HepG2 (cell line): ENCODE data around the gene ERBB4. TPM values are rescaled to one million over a fixed set of nuclear protein-coding genes. Genes with fewer than 3 reads are reported as not detected.

Experiments used
- ATAC-seq: fragments of 200-7000 bp; cut with Tn5 transposase; 3 replicates; pipeline ENCODE4 v1.9.1; 2020; ENCODE audit warnings: mild to moderate bottlenecking, moderate library complexity
- BruUV-seq: library from RNA; stranded (reverse); fragments of 400-500 nt; replicated peaks from 2 replicates; lab custom pipeline; 2021; lab: Mats Ljungman, UMichigan
- CTCF ChIA-PET: fragments of 300-600 bp; formaldehyde crosslinking; extraction: SDS; loops from one replicate; lab custom pipeline; 2021; ENCODE audit warnings: low total read pairs, inconsistent platforms, low intra/inter-chr PET ratio; lab: Yijun Ruan, JAX
- POLR2A ChIA-PET: fragments of 350-600 bp; sonication (Branson Sonifier 250); formaldehyde crosslinking; loops from one replicate; lab custom pipeline; 2020; ENCODE audit warnings: antibody characterized with exemption, inconsistent platforms; lab: Yijun Ruan, JAX
- DNase-seq: peaks from one replicate; pipeline ENCODE4 v3.0.0-alpha.2; 2015; ENCODE audit warnings: low spot score
- FAIRE-seq: peaks from 3 replicates; lab custom pipeline; 2011; peaks lifted over from hg19 to GRCh38; lab: Jason Lieb, UNC
- H2AFZ ChIP-seq: one replicate; pipeline ENCODE4 v1.6.1; 2011; ENCODE audit warnings: low read length, inconsistent platforms
- H3K27ac ChIP-seq: fragments of 300-600 bp; 3 replicates; pipeline ENCODE4 v1.8.0; 2011; ENCODE audit warnings: mixed run types, mild to moderate bottlenecking, mixed read lengths, low read length, inconsistent platforms; ENCODE audit not compliant: insufficient read depth; ENCODE audit errors: extremely low read length
- H3K27me3 ChIP-seq, 2 experiments: fragments of 200-600 bp in 1 of 2; 2 replicates in 1 of 2; 3 replicates in 1 of 2; pipeline versions ENCODE4 v1.6.0 to v1.8.0; 2011; ENCODE audit warnings: low read length in 2 of 2, mild to moderate bottlenecking in 2 of 2, moderate library complexity in 2 of 2, inconsistent platforms in 1 of 2; ENCODE audit not compliant: insufficient read depth in 2 of 2, control insufficient read depth in 1 of 2
- H3K36me3 ChIP-seq, 2 experiments: fragments of 200-600 bp in 1 of 2; replicated peaks in 1 of 2; 2 replicates in 1 of 2; 3 replicates in 1 of 2; pipeline versions ENCODE4 v1.5.1 to v1.8.0; 2011; ENCODE audit warnings: low read length in 2 of 2, inconsistent platforms in 1 of 2; ENCODE audit not compliant: insufficient read depth in 2 of 2, control insufficient read depth in 1 of 2
- H3K4me1 ChIP-seq: 2 replicates; pipeline ENCODE4 v1.5.1; 2012; ENCODE audit warnings: low read length, inconsistent platforms; ENCODE audit not compliant: insufficient read depth
- H3K4me2 ChIP-seq: 2 replicates; pipeline ENCODE4 v1.6.0; 2011; ENCODE audit warnings: low read depth, low read length, inconsistent platforms
- H3K4me3 ChIP-seq, 3 experiments: fragments of 200-600 bp in 1 of 3; sonication (generic), shearing (Covaris generic) in 1 of 3; replicated peaks in 1 of 3; 2 replicates each; pipeline ENCODE4 v1.5.1; 2011 to 2016; ENCODE audit warnings: low read length in 3 of 3, inconsistent platforms in 2 of 3, low read depth in 2 of 3, mild to moderate bottlenecking in 2 of 3, control low read depth in 1 of 3, mixed read lengths in 1 of 3; ENCODE audit not compliant: insufficient read depth in 1 of 3
- H3K79me2 ChIP-seq: one replicate; pipeline ENCODE4 v1.6.1; 2011; ENCODE audit warnings: low read length, inconsistent platforms; ENCODE audit not compliant: insufficient read depth
- H3K9ac ChIP-seq: 2 replicates; pipeline ENCODE4 v1.6.0; 2011; ENCODE audit warnings: mild to moderate bottlenecking, low read depth, low read length, inconsistent platforms; ENCODE audit not compliant: insufficient read depth
- H3K9me3 ChIP-seq: 2 replicates; pipeline ENCODE4 v1.5.1; 2012; ENCODE audit warnings: mild to moderate bottlenecking, low read length
- H4K20me1 ChIP-seq: 2 replicates; pipeline ENCODE4 v1.6.0; 2011; ENCODE audit warnings: inconsistent platforms, mild to moderate bottlenecking, low read length, moderate library complexity; ENCODE audit not compliant: insufficient read depth
- CSRNP2 ChIP-seq: sonication (generic); formaldehyde crosslinking; conservative IDR thresholded peaks from 2 replicates; pipeline ENCODE4 v1.8.0; 2022; ENCODE audit warnings: low read depth, missing genetic modification reagents
- DMAP1 ChIP-seq: IDR thresholded peaks from 2 replicates; pipeline ENCODE4 v1.6.1; 2016
- HMGA1 ChIP-seq: sonication (generic); formaldehyde crosslinking; conservative IDR thresholded peaks from 2 replicates; pipeline ENCODE4 v1.4.0; 2020; ENCODE audit warnings: missing genetic modification reagents
- NONO ChIP-seq, 2 experiments: fragments of 450-650 bp in 1 of 2; sonication (generic) in 1 of 2; formaldehyde crosslinking in 1 of 2; IDR thresholded peaks in 1 of 2; conservative IDR thresholded peaks in 1 of 2; 2 replicates each; pipeline versions ENCODE4 v1.6.1 to v1.8.0; 2017 to 2022; ENCODE audit warnings: mild to moderate bottlenecking in 1 of 2, missing genetic modification reagents in 1 of 2, moderate library complexity in 1 of 2
- PBX3 ChIP-seq: sonication (generic); formaldehyde crosslinking; IDR thresholded peaks from 2 replicates; pipeline ENCODE4 v1.8.1; 2023; ENCODE audit warnings: missing genetic modification reagents, inconsistent platforms, borderline replicate concordance
- RFXAP ChIP-seq: sonication (generic); formaldehyde crosslinking; IDR thresholded peaks from 2 replicates; pipeline ENCODE4 v1.4.0; 2020; ENCODE audit warnings: missing genetic modification reagents, borderline replicate concordance
- SUZ12 ChIP-seq: fragments of 150-350 bp; IDR thresholded peaks from 2 replicates; pipeline ENCODE4 v1.6.1; 2014; ENCODE audit warnings: low read depth, low read length
- TBP ChIP-seq: sonication (generic); formaldehyde crosslinking; IDR thresholded peaks from 2 replicates; pipeline ENCODE4 v1.5.0; 2020; ENCODE audit warnings: missing genetic modification reagents
- ZFAT ChIP-seq: sonication (generic); formaldehyde crosslinking; conservative IDR thresholded peaks from 2 replicates; pipeline ENCODE4 v1.8.1; 2023; ENCODE audit warnings: missing genetic modification reagents, inconsistent platforms
- ZFP36L2 ChIP-seq: sonication (generic); formaldehyde crosslinking; IDR thresholded peaks from 2 replicates; pipeline ENCODE4 v1.4.0; 2020; ENCODE audit warnings: missing genetic modification reagents
- ZFX ChIP-seq: sonication (generic); formaldehyde crosslinking; IDR thresholded peaks from 2 replicates; pipeline ENCODE4 v1.4.0; 2020; ENCODE audit warnings: mild to moderate bottlenecking, low read depth, missing genetic modification reagents, moderate library complexity
- ZXDC ChIP-seq: sonication (generic); formaldehyde crosslinking; IDR thresholded peaks from 2 replicates; pipeline ENCODE4 v1.5.0; 2020; ENCODE audit warnings: mild to moderate bottlenecking, missing genetic modification reagents
- whole genome bisulfite sequencing: methylation state at CpG from one replicate; pipeline ENCODE4 v1.1.6; 2017; ENCODE audit warnings: low lambda C conversion rate; 5-methylcytosine and 5-hydroxymethylcytosine counted together
- in situ Hi-C: cut with HindIII; loops from 2 replicates; pipeline ENCODE4 v1.10.0; 2017; ENCODE audit warnings: low pct_unique_long_range_greater_than_20kb; ENCODE audit not compliant: extremely low pct_ligation_motif_present
- intact Hi-C: fragments of 100-400 bp; cut with micrococcal nuclease; formaldehyde crosslinking; loops from one replicate; pipeline ENCODE4 v1.10.0; 2022; ENCODE audit not compliant: unreplicated experiment
- polyA plus RNA-seq, 8 experiments: library from polyadenylated mRNA; depleted of rRNA in 3 of 8; stranded (reverse) in 7 of 8; unstranded in 1 of 8; fragments of >200 nt; fragmentation: Illumina TruSeq in 4 of 8; extraction: Trizol in 4 of 8; gene quantifications; 2 replicates each; pipeline versions ENCODE4 v1.2.1 to v1.2.3, GENCODE V29; 2011 to 2016; ENCODE audit warnings: low read depth in 4 of 8, missing spikeins in 1 of 8, mixed read lengths in 1 of 8; ENCODE audit not compliant: insufficient read depth in 1 of 8
- total RNA-seq, 5 experiments: library from RNA; depleted of rRNA; stranded (reverse); fragments of >200 nt; fragmentation: Illumina TruSeq; extraction: Trizol; gene quantifications; 2 replicates each; pipeline ENCODE4 v1.2.3, GENCODE V29; 2016; ENCODE audit warnings: low read depth in 1 of 5

ERBB4 gene
- total and polyA plus RNA-seq, 2 of the 13 experiments (the other 11 are each of a cell fraction or from before 2014, with no cell fraction given), result not detected

GRCh38 chr2:212294816-212295215 lies 243.8 kb downstream of the ERBB4 start (continued):
- TF ChIP-seq NONO (IDR thresholded peaks at IDR 0.05) (no peak), NONO (CRISPR knock-in tag; conservative IDR thresholded peaks at IDR 0.05) (no peak)

- FAIRE-seq (no peak), ATAC-seq (no peak), DNase-seq (no peak)
- no peaks in the 10 kb centered on the region for H3K79me2 ChIP-seq
- TF ChIP-seq ZFX (CRISPR knock-in tag) (no peak), RFXAP (CRISPR knock-in tag) (no peak), DMAP1 (CRISPR knock-in tag) (no peak)
- H3K4me3 ChIP-seq, result no peak overlapping the region
- no peak overlapping the region for H2AFZ ChIP-seq
- CTCF ChIA-PET, result no interaction called here
- no TSS peak for BruUV-seq
- no peaks in the 10 kb centered on the region for H3K9me3 ChIP-seq
- H3K4me1 ChIP-seq, result no peaks in the 10 kb centered on the region
- H3K27ac ChIP-seq, result no peak overlapping the region
- no peak overlapping the region for H3K9ac ChIP-seq
- no peaks in the 10 kb centered on the region for H3K36me3 ChIP-seq
- in situ Hi-C loops, result no loop called here
- H3K4me2 ChIP-seq, result no peak overlapping the region
- POLR2A ChIA-PET, result no interaction called here
- H4K20me1 ChIP-seq, result no peaks in the 10 kb centered on the region
- intact Hi-C loops, result no loop called here
- H3K27me3 ChIP-seq, result no peaks in the 10 kb centered on the region
These were observed 249.3 kb downstream of the ERBB4 start for GRCh38 chr2:212289301-212289700.

GRCh38 chr2:212288308-212288707 lies 250.3 kb downstream of the ERBB4 start:
- H3K36me3 ChIP-seq, result no peaks in the 10 kb centered on the region
- H3K9me3 ChIP-seq, result no peaks in the 10 kb centered on the region
- intact Hi-C loops (no loop called here), in situ Hi-C loops (no loop called here)
- H3K79me2 ChIP-seq, result no peaks in the 10 kb centered on the region
- FAIRE-seq (no peak), DNase-seq (no peak), ATAC-seq (peak; percentile 72)
- ChIA-PET POLR2A (no interaction called here), CTCF (no interaction called here)
- H3K9ac ChIP-seq, result no peak overlapping the region
- no peaks in the 10 kb centered on the region for H4K20me1 ChIP-seq
- peak overlapping the region; percentile 12 for H2AFZ ChIP-seq
- no peak overlapping the region for H3K27ac ChIP-seq
- H3K4me2 ChIP-seq, result peak overlapping the region; percentile 9
- H3K4me1 ChIP-seq, result no peaks in the 10 kb centered on the region
- no peaks in the 10 kb centered on the region; a peak in 1 of 5 replicates for H3K27me3 ChIP-seq
- BruUV-seq, result no TSS peak
- 44% methylated on average over 8 of the region's 8 CpGs for WGBS
- no peak overlapping the region for H3K4me3 ChIP-seq
- TF ChIP-seq ZFX (CRISPR knock-in tag), result no peak
- no peak for TF ChIP-seq CSRNP2 (CRISPR knock-in tag)
- no peak for TF ChIP-seq TBP
- no peak for TF ChIP-seq ZXDC (CRISPR knock-in tag)
- TF ChIP-seq PBX3, result no peak
- TF ChIP-seq SUZ12, result no peak
- TF ChIP-seq HMGA1, result no peak
- no peak for TF ChIP-seq ZFP36L2 (CRISPR knock-in tag)
- no peak for TF ChIP-seq ZFAT (CRISPR knock-in tag)
